ENCODE results near the gene BRINP3.

GRCh38 chr1:190226006-190226405 is 251.7 kb downstream of the BRINP3 start:
- TF ChIP-seq, protein P1, sequence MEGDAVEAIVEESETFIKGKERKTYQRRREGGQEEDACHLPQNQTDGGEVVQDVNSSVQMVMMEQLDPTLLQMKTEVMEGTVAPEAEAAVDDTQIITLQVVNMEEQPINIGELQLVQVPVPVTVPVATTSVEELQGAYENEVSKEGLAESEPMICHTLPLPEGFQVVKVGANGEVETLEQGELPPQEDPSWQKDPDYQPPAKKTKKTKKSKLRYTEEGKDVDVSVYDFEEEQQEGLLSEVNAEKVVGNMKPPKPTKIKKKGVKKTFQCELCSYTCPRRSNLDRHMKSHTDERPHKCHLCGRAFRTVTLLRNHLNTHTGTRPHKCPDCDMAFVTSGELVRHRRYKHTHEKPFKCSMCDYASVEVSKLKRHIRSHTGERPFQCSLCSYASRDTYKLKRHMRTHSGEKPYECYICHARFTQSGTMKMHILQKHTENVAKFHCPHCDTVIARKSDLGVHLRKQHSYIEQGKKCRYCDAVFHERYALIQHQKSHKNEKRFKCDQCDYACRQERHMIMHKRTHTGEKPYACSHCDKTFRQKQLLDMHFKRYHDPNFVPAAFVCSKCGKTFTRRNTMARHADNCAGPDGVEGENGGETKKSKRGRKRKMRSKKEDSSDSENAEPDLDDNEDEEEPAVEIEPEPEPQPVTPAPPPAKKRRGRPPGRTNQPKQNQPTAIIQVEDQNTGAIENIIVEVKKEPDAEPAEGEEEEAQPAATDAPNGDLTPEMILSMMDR (conservative IDR thresholded peaks at IDR 0.05; ENCODE audit: low read length), result no peak
- no peak for TF ChIP-seq EZH2phosphoT487 (IDR thresholded peaks at IDR 0.05; ENCODE audit: borderline replicate concordance, low read depth, low read length)

Measured in OCI-LY7 (cell line).